SH-SY5Y (cell line): Measurements from ENCODE around the gene DIPK1B.

ENCODE experiments used
- GATA2 ChIP-seq: IDR thresholded peaks from 2 replicates; pipeline ENCODE4 v1.6.1; 2011; ENCODE audit warnings: mild to moderate bottlenecking, low read depth, low read length
- GATA3 ChIP-seq: IDR thresholded peaks from 2 replicates; pipeline ENCODE4 v1.6.1; 2011; ENCODE audit warnings: low read depth, mild to moderate bottlenecking, low read length, moderate library complexity

Gene DIPK1B

DNA sequence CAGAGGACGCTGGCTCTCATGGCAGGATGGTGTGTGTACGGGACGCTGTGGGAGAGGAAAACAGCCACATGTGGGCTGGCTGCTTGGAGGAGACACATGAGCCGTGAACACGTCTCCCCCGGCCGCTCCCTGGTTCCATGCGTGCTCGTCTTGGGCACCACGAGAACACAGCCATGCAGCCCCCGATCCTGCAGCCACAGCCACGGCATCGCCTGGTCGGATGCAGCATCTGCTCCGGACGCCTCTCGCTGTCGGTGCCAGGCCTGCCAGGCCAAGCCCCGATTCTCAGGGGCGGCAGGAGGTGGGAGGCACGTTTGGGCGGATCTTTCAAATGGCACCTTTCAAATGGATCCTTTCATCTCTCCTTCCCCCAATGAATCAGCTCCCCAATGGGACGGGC lies 27.1 kb downstream of the DIPK1B start:
- TF ChIP-seq GATA2, result no peak
- TF ChIP-seq GATA3, result no peak

DNA sequence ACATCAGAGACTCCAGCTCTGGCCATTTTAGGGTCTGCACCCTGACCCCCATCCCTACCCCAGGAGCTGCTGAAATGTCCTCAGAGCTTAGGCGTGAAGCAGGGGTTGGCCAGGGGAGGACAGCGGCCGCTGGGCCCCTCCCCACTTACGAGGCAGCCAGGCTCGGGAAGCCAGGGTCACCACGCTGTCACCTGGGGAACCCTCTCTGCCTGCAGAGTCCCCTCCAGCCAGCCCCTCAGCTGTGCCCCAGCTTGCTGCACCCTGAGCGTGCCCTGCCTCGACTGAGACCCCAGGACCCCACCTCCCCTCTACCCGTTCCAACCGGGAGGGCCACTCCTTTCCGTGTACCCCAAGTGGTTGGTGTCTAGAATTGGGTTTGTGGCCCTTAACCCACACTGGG lies 27.7 kb downstream of the DIPK1B start:
- TF ChIP-seq GATA3 (no peak), GATA2 (no peak)

DNA sequence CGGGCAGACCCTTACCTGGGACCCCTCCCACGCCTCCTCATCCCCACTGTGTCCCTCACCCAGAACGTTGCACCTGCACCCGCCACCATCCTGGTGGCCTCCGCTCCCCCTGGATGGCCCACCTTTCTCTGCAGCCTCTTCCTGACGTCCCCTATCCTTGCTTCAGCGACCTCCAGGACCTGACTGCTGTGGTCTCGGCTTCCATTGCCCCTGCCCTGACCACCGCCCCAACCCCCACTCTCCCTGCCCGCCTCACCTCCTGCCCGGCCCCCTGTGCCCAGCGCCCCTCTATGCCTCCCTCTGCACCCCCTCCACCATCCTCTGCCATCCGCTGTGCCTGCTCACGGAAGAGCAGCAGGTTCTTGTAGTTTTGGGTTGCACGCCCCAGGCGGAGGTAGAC lies 28.1 kb downstream of the DIPK1B start:
- no peak for TF ChIP-seq GATA2

DNA sequence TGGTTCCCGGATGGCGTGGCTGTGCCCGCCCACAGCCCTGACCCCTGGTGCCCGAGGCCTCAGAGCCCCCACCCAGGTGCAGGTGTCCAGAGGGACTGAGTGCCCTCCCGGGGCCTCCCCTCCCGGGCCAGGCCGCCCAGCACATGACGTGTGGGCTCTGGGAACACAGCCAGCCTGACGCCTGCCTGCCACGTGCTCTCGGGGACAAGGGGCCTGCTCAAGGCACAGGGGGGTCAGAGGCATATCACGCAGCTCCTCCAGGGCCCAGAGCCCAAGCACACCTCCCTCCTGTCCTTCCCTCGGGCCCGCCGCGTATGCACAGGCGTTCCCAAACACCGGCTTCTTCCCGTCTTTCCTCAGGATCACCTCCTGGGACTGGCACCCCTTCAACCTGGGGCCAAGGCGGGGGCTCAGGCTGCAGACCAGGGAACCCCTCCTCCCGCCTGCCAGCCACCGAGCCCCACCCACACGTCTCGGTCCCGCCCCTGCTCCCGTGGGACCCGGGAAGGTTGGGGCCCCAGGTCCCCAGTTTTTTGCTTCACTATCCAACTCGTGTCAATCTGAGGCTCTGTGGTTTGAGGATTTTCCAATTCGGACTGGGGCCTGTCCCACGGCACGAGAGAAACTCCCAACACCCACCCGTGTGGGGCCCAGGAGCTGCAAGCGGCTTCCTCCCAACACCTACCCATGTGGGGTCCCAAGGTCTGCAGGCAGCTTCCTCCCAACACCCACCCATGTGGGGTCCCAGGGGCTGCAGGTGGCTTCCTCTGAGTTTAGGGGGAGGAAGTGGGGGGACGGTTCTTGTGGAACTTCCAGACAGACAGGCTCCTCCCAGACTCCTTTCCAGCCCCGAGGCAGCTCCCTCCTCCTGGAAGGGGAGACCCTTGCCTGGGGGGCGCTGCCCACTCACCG lies 28.9 kb downstream of the DIPK1B start:
- no peak for TF ChIP-seq GATA2
- no peak for TF ChIP-seq GATA3

DNA sequence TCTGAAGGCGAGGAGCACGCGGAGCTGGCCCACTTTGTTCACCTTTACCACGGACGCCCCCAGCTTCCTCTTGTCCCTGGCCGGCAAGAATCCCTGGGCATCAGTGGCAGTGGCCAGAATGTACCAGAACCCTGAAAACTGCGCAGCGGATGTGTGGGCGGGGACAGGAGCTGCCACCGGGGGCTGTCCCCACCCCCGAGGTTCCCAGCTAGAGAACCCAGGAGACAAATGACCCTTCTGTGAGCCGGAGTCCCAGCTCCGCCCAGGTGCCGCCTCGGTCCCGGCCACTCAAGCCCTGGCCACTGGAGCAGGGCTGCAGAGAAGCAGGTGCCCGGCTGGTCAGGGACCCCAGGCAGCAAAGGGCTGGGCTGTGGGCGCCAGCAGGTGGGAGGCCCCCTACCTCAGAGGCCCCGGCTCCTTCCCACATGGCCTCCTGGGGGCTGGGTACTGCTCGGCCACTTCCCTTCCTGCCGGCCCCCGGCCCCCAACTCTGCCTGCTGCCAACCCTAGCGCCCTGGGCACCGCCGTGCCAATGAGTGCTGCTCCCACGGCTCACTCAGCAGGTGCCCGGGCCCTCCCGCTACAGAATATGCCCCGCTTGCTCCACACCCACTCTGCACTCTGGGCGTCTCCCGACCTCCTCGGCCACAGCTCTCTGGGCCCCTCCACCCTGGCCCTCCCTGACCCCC lies 29.7 kb downstream of the DIPK1B start:
- TF ChIP-seq GATA3 (no peak), GATA2 (no peak)

DNA sequence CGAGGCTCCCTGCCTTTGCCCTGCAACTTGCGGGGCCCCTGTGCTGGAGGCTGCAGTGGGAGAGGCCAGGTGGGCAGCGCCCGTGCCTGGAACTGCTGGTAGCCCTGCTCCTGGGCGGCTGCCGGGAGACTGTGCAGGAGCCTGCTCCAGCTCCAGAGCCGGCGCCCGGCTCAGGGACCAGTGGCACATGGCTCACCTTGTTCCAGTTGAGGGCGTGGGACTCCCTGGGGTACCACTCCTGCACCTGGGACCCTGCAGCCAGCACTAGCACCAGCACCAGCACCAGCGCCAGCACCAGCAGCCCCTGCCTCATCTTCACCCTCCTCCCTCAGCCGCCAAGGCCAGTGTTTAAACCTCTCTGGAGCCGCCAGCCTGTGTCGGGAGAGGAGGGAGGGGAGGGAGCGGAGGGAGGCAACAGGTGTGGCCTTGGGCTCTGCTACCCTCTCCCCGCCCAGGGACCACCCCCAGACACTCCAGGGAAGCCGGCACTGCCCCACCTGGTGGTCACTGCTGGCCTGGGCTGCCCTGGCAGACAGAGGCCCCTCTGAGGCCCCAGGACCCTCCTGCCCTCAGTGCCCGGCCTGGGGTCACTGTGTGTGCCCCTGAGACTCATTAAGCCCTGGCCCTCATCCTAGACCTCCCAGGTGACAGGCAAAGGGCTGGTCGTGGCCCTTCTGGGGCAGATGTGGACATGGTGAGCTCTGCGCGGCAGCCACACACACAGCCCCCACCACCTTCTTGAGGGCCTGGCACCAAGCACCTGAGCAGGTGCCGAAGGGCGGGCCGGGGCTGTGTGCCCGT lies 30.4 kb downstream of the DIPK1B start, which contains the start of gene LCN10:
LCN10 (minus strand) TSS at position 350 of the 801 bp plus-strand sequence; CDS start at position 313, 37 bp downstream.
- TF ChIP-seq GATA3, result no peak

DNA sequence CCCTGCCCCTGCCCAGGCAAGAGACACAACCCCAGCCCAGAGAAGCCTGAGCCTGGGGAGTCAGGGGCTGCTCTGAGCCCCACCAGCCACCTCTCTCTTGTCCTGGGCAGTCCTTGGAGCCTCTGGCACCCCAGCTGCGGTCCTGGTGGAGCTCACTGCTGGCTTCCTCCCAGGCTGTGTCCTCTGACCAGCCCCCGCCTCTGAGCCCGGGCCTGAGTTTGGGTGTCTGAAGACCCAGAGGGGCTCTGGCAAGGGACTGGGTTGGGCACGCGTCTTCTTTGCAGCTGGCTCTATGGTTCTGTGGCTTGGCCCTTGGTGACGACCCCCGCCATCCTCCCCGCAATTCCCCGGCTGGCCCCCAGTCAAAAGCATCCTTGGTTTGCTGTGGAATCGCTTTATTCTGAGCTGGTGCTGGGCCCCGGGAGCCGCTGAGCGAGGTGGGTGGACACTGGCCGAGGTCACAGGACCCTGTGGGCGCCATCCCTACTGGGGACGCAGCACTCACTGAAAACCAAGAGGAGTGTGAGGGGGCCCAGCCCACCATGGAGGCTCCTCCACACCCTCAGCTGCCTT lies 31.4 kb downstream of the DIPK1B start:
- TF ChIP-seq GATA2 (no peak), GATA3 (no peak)

DNA sequence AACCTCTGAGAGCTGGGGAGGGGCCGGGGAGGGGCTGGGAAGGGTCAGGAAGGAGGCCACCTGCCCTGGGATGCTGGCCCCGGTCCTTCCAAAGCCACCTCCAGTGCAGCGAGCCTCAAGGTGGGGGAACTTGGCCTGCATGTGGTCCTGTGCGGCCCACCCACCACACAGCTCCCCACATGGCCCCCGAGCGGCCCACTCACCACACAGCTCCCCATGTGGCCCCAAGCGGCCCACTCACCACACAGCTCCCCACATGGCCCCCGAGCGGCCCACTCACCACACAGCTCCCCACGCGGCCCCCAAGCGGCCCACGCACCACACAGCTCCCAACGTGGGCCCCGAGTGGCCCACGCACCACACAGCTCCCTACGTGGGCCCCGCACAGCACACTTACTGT lies 32.4 kb downstream of the DIPK1B start:
- TF ChIP-seq GATA3 (no peak), GATA2 (no peak)

DNA sequence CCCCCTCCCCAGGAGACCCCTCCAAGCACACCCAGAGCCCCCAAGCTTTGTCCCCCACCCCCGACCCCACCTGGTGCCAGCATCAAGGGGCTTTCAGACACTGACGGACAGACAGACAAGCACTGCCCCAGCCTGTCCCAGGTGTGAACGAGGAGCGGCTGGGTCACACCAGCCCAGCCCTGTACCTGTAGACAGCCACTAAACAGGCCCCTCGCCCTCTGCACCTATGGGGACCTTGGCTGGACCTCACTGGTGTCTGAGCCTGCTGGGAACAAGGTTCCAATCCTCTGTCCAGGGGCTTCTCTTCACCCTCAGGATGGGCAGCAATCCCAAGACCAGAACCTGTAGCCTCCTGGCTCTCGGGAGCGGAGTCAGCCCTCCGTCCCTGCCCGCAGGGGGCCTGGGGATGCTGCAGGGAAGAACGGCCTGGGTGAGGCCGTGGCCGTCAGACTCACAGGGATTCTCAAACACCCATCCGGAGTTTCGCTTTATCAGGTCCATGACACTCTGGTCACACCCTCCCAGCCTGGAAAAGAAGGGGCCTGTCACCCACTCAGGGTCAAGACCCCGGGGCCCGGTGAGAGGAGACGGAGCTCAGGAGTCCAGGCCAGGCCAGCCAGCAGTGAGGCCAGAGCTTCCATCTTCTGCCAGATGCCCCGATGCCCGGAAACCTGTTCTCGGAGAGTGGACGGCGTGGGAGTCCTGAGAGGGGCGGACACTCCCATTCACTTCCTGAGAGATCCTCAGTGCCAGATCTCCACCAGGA lies 33.2 kb downstream of the DIPK1B start:
- no peak for TF ChIP-seq GATA3
- no peak for TF ChIP-seq GATA2

DNA sequence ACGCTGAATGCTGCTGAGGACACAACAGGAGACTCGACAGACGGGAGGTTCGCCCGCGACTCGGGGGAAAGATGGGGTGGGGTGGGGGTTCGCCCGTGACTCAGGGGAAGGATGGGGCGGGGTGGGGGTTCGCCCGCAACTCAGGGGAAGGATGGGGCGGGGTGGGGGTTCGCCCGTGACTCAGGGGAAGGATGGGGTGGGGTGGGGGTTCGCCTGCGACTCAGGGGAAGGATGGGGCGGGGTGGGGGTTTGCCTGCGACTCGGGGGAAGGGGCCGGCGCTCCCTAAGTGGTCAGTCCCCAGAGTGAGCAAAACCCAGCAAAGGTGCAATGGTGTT lies 33.8 kb downstream of the DIPK1B start:
- no peak for TF ChIP-seq GATA2
- no peak for TF ChIP-seq GATA3

DNA sequence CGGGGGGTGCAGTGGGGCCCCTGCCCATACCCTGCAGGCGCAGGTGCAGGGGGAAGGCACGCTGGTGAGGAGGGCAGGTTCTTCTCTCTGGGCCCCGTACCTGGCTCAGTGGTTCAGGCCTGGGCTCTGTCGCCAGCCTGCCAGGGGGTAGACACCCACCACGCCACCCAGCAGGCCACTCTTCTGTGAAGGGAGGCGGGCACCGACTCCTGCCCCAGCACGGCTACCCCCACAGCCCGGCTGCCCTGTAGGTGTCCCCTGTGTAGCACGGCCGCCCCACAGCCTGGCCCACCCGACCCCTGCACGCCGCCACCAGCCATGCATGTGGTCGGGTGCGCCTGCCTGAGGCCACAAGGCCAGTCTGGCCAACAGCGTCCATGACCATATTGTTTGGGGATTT lies 34.2 kb downstream of the DIPK1B start:
- TF ChIP-seq GATA2 (no peak), GATA3 (no peak)

DNA sequence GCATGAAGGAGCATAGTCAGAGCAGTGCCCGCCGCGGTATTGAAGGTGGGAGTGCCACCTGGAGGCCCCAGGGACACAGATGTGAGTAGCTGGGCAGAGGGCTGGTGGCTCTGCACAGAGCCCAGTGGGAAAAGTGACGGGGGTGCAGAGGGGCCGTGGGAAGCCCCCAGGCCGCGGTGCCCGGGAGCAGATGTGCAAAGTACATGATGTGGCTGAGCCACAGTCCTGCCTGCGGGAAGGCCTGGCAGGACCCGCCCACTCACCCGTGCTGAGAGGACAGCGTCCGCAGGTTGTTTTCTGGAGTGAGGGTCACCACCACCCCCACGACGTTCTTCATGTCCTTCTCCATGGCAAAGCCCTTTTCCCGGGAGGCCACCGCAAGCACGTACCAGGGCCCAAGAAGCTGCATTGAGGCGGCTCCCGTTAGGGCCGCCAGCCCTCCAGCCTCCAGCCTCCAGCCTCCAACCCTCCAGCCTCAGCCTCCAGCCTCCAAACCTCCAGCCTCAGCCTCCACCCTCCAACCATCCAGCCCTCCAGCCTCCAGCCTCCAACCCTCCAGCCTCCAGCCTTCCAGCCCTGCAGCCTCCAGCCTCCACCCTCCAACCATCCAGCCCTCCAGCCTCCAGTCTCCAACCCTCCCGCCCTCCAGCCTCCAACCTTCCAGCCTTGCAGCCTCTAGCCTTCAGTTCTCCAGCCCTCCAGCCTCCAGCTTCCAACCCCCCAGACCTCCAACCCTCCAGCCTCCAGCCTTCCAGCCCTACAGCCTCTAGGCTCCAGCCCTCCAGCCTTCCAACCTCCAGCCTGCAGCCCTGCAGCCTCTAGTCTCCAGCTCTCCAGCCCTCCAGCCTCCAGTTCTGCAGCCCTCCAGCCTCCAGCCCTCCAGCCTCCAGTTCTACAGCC lies 35.0 kb downstream of the DIPK1B start:
- TF ChIP-seq GATA2, result no peak
- TF ChIP-seq GATA3, result no peak

DNA sequence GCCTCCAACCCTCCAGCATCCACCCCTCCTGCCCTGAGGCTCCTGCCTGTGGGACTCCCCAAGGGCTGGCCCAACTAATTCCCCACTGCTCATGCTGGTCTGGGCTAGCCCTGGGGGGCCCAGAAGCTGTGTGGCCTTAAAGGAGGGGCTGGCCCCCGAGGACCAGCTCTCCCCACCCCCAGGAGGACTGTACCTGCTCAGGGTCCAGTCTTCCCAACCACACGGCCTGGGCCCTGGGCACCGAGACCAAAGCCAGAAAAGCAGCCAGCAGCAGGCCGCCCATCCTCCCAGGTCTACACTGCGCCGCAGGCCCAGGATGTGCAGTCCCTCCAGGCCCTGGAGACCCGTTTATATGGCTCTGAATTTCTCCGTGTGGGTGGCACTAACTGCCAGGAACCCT lies 35.8 kb downstream of the DIPK1B start, which contains the start of gene LCN6:
LCN6 (minus strand) TSS at position 325 of the 400 bp plus-strand sequence; CDS start at position 283, 42 bp downstream.
- no peak for TF ChIP-seq GATA3
- no peak for TF ChIP-seq GATA2
